GM21381 (cell line): ENCODE measurements around the gene AAGAB.

Experiments
- ATAC-seq: cut with Tn5 transposase; IDR thresholded peaks from one replicate; pipeline ENCODE4 v1.9.1; 2021; ENCODE audit warnings: mild to moderate bottlenecking, moderate library complexity; ENCODE audit not compliant: unreplicated experiment

AAGAB gene

GRCh38 chr15:67174864-67175573 lies 79.4 kb downstream of the AAGAB start:
- no peak for ATAC-seq

GRCh38 chr15:67174446-67174845 lies 80.0 kb downstream of the AAGAB start:
- ATAC-seq: no peak

- no peak for ATAC-seq
Observed at GRCh38 chr15:67173786-67174185, 80.7 kb downstream of the AAGAB start.

GRCh38 chr15:67173005-67173404 lies 81.5 kb downstream of the AAGAB start:
- no peak for ATAC-seq

GRCh38 chr15:67172172-67172571 lies 82.3 kb downstream of the AAGAB start:
- no peak for ATAC-seq

GRCh38 chr15:67171471-67171870 lies 83.0 kb downstream of the AAGAB start:
- no peak for ATAC-seq

- ATAC-seq: no peak
Observed at GRCh38 chr15:67170143-67170925, 84.1 kb downstream of the AAGAB start.

GRCh38 chr15:67168694-67169093 lies 85.8 kb downstream of the AAGAB start:
- no peak for ATAC-seq

- no peak for ATAC-seq
Observed at GRCh38 chr15:67167091-67167490, 87.4 kb downstream of the AAGAB start.

GRCh38 chr15:67166280-67167009 lies 88.0 kb downstream of the AAGAB start:
- no peak for ATAC-seq

GRCh38 chr15:67165254-67166253 lies 88.9 kb downstream of the AAGAB start:
- no peak for ATAC-seq

- ATAC-seq: no peak
Observed at GRCh38 chr15:67164811-67165253, 89.6 kb downstream of the AAGAB start.

- no peak for ATAC-seq
Observed at GRCh38 chr15:67164401-67164791, 90.1 kb downstream of the AAGAB start.

- ATAC-seq: no peak
Observed at GRCh38 chr15:67163180-67163579, 91.3 kb downstream of the AAGAB start.

- ATAC-seq: no peak
Observed at GRCh38 chr15:67161881-67162280, 92.6 kb downstream of the AAGAB start.

GRCh38 chr15:67161412-67161811 lies 93.0 kb downstream of the AAGAB start:
- ATAC-seq: no peak

- ATAC-seq: no peak
Observed at GRCh38 chr15:67158367-67158766, 96.1 kb downstream of the AAGAB start.

- ATAC-seq: no peak
Observed at GRCh38 chr15:67157521-67158252, 96.8 kb downstream of the AAGAB start.

GRCh38 chr15:67156834-67157233 lies 97.6 kb downstream of the AAGAB start:
- no peak for ATAC-seq

- no peak for ATAC-seq
Observed at GRCh38 chr15:67156426-67156825, 98.0 kb downstream of the AAGAB start.
